ENCODE measurements around the gene SACS. TPM values are rescaled to one million over a fixed set of nuclear protein-coding genes. Genes with fewer than 3 reads are reported as not detected.

SACS gene
- total and polyA plus RNA-seq, 2 of the 8 experiments (the other 6 are each of a cell fraction or from before 2014, with no cell fraction given): 11.0 to 54.2 TPM

DNA sequence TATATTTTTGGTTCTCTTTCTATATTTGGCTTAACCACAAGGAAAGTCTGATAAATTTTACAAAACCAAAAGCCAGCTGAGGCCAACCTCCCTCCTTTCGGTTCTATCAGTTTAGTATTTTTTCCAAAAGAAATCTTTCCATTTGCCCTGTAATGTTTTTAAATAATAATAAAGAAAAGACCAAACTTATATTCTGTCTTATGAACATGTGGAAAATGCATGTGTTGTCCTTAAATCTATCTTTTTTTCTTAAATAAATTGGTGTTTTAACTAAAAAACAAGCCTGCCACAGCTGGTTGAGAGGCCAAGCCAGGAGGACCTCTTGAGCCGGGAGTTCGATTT, 113.6 kb downstream of the SACS start (continued):
- TF ChIP-seq, protein P1, sequence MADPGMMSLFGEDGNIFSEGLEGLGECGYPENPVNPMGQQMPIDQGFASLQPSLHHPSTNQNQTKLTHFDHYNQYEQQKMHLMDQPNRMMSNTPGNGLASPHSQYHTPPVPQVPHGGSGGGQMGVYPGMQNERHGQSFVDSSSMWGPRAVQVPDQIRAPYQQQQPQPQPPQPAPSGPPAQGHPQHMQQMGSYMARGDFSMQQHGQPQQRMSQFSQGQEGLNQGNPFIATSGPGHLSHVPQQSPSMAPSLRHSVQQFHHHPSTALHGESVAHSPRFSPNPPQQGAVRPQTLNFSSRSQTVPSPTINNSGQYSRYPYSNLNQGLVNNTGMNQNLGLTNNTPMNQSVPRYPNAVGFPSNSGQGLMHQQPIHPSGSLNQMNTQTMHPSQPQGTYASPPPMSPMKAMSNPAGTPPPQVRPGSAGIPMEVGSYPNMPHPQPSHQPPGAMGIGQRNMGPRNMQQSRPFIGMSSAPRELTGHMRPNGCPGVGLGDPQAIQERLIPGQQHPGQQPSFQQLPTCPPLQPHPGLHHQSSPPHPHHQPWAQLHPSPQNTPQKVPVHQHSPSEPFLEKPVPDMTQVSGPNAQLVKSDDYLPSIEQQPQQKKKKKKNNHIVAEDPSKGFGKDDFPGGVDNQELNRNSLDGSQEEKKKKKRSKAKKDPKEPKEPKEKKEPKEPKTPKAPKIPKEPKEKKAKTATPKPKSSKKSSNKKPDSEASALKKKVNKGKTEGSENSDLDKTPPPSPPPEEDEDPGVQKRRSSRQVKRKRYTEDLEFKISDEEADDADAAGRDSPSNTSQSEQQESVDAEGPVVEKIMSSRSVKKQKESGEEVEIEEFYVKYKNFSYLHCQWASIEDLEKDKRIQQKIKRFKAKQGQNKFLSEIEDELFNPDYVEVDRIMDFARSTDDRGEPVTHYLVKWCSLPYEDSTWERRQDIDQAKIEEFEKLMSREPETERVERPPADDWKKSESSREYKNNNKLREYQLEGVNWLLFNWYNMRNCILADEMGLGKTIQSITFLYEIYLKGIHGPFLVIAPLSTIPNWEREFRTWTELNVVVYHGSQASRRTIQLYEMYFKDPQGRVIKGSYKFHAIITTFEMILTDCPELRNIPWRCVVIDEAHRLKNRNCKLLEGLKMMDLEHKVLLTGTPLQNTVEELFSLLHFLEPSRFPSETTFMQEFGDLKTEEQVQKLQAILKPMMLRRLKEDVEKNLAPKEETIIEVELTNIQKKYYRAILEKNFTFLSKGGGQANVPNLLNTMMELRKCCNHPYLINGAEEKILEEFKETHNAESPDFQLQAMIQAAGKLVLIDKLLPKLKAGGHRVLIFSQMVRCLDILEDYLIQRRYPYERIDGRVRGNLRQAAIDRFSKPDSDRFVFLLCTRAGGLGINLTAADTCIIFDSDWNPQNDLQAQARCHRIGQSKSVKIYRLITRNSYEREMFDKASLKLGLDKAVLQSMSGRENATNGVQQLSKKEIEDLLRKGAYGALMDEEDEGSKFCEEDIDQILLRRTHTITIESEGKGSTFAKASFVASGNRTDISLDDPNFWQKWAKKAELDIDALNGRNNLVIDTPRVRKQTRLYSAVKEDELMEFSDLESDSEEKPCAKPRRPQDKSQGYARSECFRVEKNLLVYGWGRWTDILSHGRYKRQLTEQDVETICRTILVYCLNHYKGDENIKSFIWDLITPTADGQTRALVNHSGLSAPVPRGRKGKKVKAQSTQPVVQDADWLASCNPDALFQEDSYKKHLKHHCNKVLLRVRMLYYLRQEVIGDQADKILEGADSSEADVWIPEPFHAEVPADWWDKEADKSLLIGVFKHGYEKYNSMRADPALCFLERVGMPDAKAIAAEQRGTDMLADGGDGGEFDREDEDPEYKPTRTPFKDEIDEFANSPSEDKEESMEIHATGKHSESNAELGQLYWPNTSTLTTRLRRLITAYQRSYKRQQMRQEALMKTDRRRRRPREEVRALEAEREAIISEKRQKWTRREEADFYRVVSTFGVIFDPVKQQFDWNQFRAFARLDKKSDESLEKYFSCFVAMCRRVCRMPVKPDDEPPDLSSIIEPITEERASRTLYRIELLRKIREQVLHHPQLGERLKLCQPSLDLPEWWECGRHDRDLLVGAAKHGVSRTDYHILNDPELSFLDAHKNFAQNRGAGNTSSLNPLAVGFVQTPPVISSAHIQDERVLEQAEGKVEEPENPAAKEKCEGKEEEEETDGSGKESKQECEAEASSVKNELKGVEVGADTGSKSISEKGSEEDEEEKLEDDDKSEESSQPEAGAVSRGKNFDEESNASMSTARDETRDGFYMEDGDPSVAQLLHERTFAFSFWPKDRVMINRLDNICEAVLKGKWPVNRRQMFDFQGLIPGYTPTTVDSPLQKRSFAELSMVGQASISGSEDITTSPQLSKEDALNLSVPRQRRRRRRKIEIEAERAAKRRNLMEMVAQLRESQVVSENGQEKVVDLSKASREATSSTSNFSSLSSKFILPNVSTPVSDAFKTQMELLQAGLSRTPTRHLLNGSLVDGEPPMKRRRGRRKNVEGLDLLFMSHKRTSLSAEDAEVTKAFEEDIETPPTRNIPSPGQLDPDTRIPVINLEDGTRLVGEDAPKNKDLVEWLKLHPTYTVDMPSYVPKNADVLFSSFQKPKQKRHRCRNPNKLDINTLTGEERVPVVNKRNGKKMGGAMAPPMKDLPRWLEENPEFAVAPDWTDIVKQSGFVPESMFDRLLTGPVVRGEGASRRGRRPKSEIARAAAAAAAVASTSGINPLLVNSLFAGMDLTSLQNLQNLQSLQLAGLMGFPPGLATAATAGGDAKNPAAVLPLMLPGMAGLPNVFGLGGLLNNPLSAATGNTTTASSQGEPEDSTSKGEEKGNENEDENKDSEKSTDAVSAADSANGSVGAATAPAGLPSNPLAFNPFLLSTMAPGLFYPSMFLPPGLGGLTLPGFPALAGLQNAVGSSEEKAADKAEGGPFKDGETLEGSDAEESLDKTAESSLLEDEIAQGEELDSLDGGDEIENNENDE (IDR thresholded peaks at IDR 0.05; ENCODE audit: insufficient replicate concordance, low read length): no peak
- TF ChIP-seq, protein P2, sequence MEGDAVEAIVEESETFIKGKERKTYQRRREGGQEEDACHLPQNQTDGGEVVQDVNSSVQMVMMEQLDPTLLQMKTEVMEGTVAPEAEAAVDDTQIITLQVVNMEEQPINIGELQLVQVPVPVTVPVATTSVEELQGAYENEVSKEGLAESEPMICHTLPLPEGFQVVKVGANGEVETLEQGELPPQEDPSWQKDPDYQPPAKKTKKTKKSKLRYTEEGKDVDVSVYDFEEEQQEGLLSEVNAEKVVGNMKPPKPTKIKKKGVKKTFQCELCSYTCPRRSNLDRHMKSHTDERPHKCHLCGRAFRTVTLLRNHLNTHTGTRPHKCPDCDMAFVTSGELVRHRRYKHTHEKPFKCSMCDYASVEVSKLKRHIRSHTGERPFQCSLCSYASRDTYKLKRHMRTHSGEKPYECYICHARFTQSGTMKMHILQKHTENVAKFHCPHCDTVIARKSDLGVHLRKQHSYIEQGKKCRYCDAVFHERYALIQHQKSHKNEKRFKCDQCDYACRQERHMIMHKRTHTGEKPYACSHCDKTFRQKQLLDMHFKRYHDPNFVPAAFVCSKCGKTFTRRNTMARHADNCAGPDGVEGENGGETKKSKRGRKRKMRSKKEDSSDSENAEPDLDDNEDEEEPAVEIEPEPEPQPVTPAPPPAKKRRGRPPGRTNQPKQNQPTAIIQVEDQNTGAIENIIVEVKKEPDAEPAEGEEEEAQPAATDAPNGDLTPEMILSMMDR (IDR thresholded peaks at IDR 0.05; ENCODE audit: control extremely low read depth in 1 of 3, insufficient read depth in 1 of 3, low read depth in 1 of 3, low read length in 3 of 3): no peak
- TF ChIP-seq SIX5 (IDR thresholded peaks at IDR 0.05; ENCODE audit: low read depth, low read length): no peak
- TF ChIP-seq KDM4A (IDR thresholded peaks at IDR 0.05; ENCODE audit: low read depth, low read length, severe bottlenecking): no peak
- no peak for TF ChIP-seq MAFK (IDR thresholded peaks at IDR 0.05; ENCODE audit: low read depth, low read length)
- TF ChIP-seq NANOG (IDR thresholded peaks at IDR 0.05; ENCODE audit: insufficient read depth, low read depth, low read length, poor library complexity, severe bottlenecking): no peak
- no peak for TF ChIP-seq KDM1A (IDR thresholded peaks at IDR 0.05; ENCODE audit: borderline replicate concordance, low read length)

All from H1 (cell line).